Naive B cell (primary cell): ENCODE data around the gene OR5AK2. TPM values are rescaled to one million over a fixed set of nuclear protein-coding genes. Genes with fewer than 3 reads are reported as not detected.
"Not testable (repeated sequence)": the region's sequence is repeated elsewhere in the genome, so short reads cannot be mapped to it uniquely, and the experiment has no call there.

Experiments used
- ATAC-seq, 2 donors: fragments of 150-1000 bp; cut with Tn5 transposase; 2 replicates each; pipeline ENCODE4 v1.10.0; 2021; ENCODE audit warnings: low read depth in 2 of 2, mild to moderate bottlenecking in 2 of 2, moderate library complexity in 2 of 2
- DNase-seq: peaks from one replicate; pipeline ENCODE4 v3.0.0; 2022
- H3K27ac Mint-ChIP-seq, 6 donors: one replicate each; pipeline ENCODE4 v1.8.0; 2020 to 2022; ENCODE audit warnings: mild to moderate bottlenecking in 6 of 6, mixed read lengths in 6 of 6, moderate library complexity in 5 of 6, inconsistent platforms in 2 of 6
- H3K27me3 Mint-ChIP-seq, 3 donors: one replicate each; pipeline ENCODE4 v1.8.0; 2021 to 2022; ENCODE audit warnings: mixed read lengths in 3 of 3, mild to moderate bottlenecking in 1 of 3
- H3K36me3 Mint-ChIP-seq, 2 donors: one replicate each; pipeline ENCODE4 v1.8.0; 2020 to 2022; ENCODE audit warnings: mixed read lengths in 2 of 2, inconsistent platforms in 1 of 2, mild to moderate bottlenecking in 1 of 2
- H3K4me1 Mint-ChIP-seq, 3 donors: one replicate each; pipeline ENCODE4 v1.8.0; 2020 to 2022; ENCODE audit warnings: mixed read lengths in 3 of 3, inconsistent platforms in 1 of 3, mild to moderate bottlenecking in 1 of 3, moderate library complexity in 1 of 3
- H3K4me3 Mint-ChIP-seq, 8 donors: one replicate each; pipeline ENCODE4 v1.8.0; 2020 to 2022; ENCODE audit warnings: mild to moderate bottlenecking in 8 of 8, mixed read lengths in 8 of 8, moderate library complexity in 8 of 8, inconsistent platforms in 2 of 8
- H3K9me3 Mint-ChIP-seq, 7 donors: one replicate each; pipeline ENCODE4 v1.8.0; 2020 to 2022; ENCODE audit warnings: mixed read lengths in 7 of 7, mild to moderate bottlenecking in 5 of 7, inconsistent platforms in 2 of 7, moderate library complexity in 1 of 7
- polyA plus RNA-seq, 6 donors: library from polyadenylated mRNA; unstranded; fragments of 300-500 nt; fragmentation: Illumina TruSeq; gene quantifications; one replicate each; pipeline ENCODE4 v1.2.3, GENCODE V29; 2021; ENCODE audit warnings: low read depth in 6 of 6

The OR5AK2 gene, protein sequence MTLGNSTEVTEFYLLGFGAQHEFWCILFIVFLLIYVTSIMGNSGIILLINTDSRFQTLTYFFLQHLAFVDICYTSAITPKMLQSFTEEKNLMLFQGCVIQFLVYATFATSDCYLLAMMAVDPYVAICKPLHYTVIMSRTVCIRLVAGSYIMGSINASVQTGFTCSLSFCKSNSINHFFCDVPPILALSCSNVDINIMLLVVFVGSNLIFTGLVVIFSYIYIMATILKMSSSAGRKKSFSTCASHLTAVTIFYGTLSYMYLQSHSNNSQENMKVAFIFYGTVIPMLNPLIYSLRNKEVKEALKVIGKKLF
- not detected for polyA plus RNA-seq

DNA sequence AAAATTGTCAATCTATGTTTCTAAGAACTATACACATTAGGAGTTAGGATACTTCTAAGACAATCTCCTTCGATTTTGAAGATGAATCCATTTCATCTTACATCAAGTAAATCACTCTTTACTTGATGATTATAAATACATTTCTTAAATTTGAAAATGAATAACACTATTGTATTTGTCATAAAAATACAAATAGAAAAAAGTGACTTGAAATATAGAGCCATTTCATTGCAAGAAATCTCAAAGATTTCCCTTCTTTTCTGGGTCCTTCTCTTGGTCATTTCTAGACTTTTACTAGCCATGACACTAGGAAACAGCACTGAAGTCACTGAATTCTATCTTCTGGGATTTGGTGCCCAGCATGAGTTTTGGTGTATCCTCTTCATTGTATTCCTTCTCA, at the start of gene OR5AK2:
TSS of gene OR5AK2 (plus strand) at position 301 of the 400 bp plus-strand sequence. CDS start at position 301, 0 bp downstream.
- peaks cover 0 to 20% (median 16%) of the 10 kb centered on the region in 7 donors for H3K9me3 Mint-ChIP-seq
- DNase-seq, result no peak
- H3K27me3 Mint-ChIP-seq, result no peaks in the 10 kb centered on the region
- H3K27ac Mint-ChIP-seq, result no peak within 1 kb of the TSS
- no peak within 1 kb of the TSS for H3K4me3 Mint-ChIP-seq
- no peaks in the 10 kb centered on the region for H3K4me1 Mint-ChIP-seq
- no peak for ATAC-seq
- no peaks in the 10 kb centered on the region for H3K36me3 Mint-ChIP-seq

DNA sequence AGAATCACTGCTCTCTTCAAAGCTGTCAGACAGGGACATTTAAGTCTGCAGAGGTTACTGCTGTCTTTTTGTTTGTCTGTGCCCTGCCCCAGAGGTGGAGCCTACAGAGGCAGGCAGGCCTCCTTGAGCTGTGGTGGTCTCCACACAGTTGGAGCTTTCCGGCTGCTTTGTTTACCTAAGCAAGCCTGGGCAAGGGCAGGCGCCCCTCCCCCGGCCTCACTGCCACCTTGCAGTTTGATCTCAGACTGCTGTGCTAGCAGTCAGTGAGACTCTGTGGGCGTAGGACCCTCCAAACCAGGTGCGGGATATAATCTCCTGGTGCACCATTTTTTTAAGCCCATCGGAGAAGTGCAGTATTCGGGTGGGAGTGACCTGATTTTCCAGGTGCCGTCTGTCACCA, 43.2 kb upstream of the OR5AK2 start:
- DNase-seq, H3K4me1 Mint-ChIP-seq, ATAC-seq, H3K27ac Mint-ChIP-seq, H3K36me3 Mint-ChIP-seq, H3K27me3 Mint-ChIP-seq, H3K4me3 Mint-ChIP-seq: not testable (repeated sequence)
- peaks cover 8 to 22% (median 11%) of the 10 kb centered on the region in 7 donors for H3K9me3 Mint-ChIP-seq

DNA sequence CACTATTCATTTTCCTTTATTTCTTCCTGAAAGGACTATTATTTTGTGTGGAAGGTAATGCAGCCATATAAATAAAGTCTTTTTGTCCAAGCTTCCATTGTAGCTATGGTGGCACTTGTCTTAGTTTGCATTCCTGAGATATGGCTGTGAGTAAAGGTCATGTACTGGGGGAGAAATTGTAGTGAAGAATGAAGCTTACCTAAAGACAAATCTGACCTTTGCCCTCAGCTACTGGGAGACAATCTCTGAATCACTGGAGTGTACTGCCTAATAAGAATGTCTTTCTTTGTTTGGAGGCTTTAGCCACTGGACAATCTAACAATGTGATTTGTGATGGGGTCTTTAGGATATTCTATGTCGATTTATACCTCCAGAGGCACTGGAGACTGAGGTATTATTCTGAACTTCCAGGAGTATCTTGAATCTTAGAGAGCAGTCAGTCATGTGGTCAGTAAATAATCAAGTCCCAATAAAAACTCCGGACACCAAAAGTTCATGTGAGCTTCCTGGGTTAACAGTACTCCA, 39.7 kb upstream of the OR5AK2 start:
- H3K27me3 Mint-ChIP-seq, result no peaks in the 10 kb centered on the region
- peaks cover 0 to 7% of the 10 kb centered on the region in 2 donors for H3K36me3 Mint-ChIP-seq
- no peak overlapping the region for H3K4me3 Mint-ChIP-seq
- no peak overlapping the region for H3K27ac Mint-ChIP-seq
- ATAC-seq (no peak), DNase-seq (no peak)
- H3K9me3 Mint-ChIP-seq, result peaks cover 14 to 34% (median 20%) of the 10 kb centered on the region in 7 donors
- H3K4me1 Mint-ChIP-seq, result no peaks in the 10 kb centered on the region

DNA sequence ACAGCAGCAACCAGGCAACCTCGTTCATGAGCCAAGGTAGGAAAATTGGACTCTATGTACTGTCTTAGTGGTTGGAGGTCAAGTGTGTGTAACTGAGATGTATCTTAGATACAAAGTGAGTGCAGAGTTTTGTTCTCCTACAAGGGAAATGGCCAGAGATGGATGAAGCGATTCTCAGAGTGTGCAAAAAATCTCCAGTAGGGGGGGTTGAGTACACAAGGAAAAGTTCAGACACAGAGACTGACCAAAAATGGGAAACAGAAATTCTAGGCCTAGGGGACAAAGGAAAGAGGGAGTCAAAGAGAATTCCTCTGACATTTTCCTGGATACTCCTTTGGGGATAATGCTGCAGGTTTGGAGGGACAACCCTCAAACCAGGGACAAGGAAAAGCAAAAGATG, 38.2 kb upstream of the OR5AK2 start:
- Mint-ChIP-seq H3K27me3 (no peaks in the 10 kb centered on the region), H3K36me3 (peaks cover 0 to 7% of the 10 kb centered on the region in 2 donors), H3K4me3 (no peak overlapping the region), H3K27ac (no peak overlapping the region), H3K9me3 (peaks cover 14 to 41% (median 21%) of the 10 kb centered on the region in 7 donors), H3K4me1 (no peaks in the 10 kb centered on the region)
- no peak for ATAC-seq
- no peak for DNase-seq

DNA sequence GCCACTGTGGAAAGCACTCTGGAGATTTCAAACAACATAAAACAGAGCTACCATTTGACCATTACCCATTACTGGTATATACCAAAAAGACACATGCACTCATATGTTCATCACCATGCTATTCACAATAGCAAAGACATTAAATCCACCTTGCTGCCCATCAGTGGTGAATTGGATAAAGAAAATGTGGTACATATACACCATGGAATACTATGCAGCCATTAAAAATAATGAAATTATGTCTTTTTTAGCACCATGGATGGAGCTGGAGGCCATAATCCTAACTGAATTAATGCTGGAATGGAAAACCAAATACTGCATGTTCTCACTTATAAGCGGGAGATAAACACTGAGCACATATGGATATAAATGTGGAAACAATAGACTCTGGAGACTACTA, 34.8 kb upstream of the OR5AK2 start:
- H3K27ac Mint-ChIP-seq, H3K4me1 Mint-ChIP-seq: not testable (repeated sequence)

DNA sequence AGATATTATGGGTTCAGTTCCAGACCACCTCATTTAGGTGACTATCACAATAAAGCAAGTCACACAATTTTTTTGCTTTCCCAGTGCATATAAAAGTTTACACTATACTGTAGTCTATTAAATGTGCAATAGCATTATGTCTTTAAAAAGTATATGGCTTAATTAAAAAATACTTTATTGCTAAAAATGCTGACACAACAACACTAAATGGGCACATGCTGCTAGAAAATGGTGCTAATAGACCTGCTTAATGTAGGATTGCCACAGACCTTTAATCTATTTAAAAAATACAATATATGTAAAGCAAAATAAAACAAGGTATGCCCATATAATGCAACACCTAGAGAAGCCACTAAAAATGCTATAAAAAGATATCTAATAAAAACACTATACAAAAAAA, 27.1 kb upstream of the OR5AK2 start:
- no peak overlapping the region for H3K27ac Mint-ChIP-seq
- DNase-seq (no peak), ATAC-seq (no peak)
- no peaks in the 10 kb centered on the region for H3K36me3 Mint-ChIP-seq
- H3K4me3 Mint-ChIP-seq, result no peak overlapping the region
- no peaks in the 10 kb centered on the region for H3K27me3 Mint-ChIP-seq
- H3K4me1 Mint-ChIP-seq, result no peaks in the 10 kb centered on the region
- H3K9me3 Mint-ChIP-seq, result peaks cover 0 to 11% (median 5%) of the 10 kb centered on the region in 7 donors

More for the DNA sequence above, 34.8 kb upstream of the OR5AK2 start:
- H3K36me3 Mint-ChIP-seq, ATAC-seq, H3K4me3 Mint-ChIP-seq, DNase-seq, H3K27me3 Mint-ChIP-seq: not testable (repeated sequence)
- H3K9me3 Mint-ChIP-seq, result peaks cover 12 to 33% (median 19%) of the 10 kb centered on the region in 7 donors

DNA sequence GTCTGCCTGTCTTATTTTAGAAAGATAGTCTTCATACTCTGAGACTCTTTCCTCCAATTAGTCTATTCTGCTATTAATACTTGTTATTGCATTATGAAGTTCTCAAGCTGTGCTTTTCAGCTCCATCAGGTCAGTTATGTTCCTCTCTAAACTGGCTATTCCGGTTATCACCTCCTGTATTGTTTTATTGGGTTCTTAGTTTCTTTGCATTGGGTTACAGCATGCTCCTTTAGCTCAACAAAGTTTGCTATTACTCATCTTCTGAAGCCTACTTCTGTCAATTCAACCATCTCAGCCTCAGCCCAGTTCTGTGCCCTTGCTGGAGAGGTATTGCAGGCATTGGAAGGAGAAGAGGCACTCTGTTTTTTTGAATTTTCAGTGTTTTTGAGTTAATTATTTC, 21.0 kb upstream of the OR5AK2 start:
- Mint-ChIP-seq H3K9me3 (peaks cover 0 to 18% (median 7%) of the 10 kb centered on the region in 7 donors), H3K4me1 (no peaks in the 10 kb centered on the region), H3K36me3 (peaks cover 0 to 4% of the 10 kb centered on the region in 2 donors), H3K27ac (no peak overlapping the region), H3K27me3 (no peaks in the 10 kb centered on the region), H3K4me3 (no peak overlapping the region)
- no peak for DNase-seq
- ATAC-seq, result no peak

DNA sequence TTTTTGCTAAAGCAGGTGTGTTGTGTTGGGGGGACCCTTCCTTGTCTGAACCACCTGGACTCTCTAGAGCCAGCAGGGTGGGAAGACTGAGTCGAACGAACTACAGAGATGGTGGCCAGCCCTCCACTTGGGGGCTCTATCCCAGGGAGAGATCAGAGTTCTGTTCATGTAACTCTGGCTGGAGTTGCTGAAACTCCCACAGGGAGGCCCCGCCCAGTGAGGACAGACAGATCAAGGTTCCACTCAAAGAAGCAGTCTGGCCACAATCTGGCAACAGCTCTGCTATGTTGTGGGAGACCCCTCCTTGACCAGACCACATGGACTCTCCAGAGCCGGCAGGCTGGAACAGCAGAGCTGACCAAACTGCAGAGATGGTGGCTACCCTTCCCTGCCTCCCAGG, 20.2 kb upstream of the OR5AK2 start:
- ATAC-seq (no peak), DNase-seq (no peak)
- no peaks in the 10 kb centered on the region for H3K27me3 Mint-ChIP-seq
- H3K4me1 Mint-ChIP-seq, result no peaks in the 10 kb centered on the region
- no peak overlapping the region for H3K27ac Mint-ChIP-seq
- no peak overlapping the region for H3K4me3 Mint-ChIP-seq
- peaks cover 0 to 18% (median 7%) of the 10 kb centered on the region in 7 donors for H3K9me3 Mint-ChIP-seq
- H3K36me3 Mint-ChIP-seq, result peaks cover 0 to 4% of the 10 kb centered on the region in 2 donors

DNA sequence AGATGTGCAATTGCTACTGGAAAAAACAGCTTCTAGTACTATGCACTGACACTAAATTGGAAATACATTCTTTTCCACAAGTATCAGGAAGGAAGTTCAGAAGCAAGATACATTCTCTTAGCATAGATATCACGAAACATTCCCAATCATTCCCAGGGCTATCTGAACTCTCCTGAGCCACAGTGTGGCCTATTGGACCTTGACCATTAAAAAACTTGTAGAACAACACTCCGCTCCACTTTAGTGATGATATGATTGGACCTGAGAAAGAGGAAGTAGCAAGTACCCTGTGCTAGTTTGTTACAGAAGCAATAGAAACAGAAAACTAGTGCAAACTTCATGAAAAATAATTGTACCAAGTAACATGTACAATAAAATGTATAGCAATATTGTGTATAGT, 11.4 kb upstream of the OR5AK2 start:
- Mint-ChIP-seq H3K4me1 (no peaks in the 10 kb centered on the region), H3K4me3 (no peak overlapping the region), H3K27me3 (no peaks in the 10 kb centered on the region), H3K36me3 (no peaks in the 10 kb centered on the region), H3K9me3 (peaks cover 0 to 4% (median 0%) of the 10 kb centered on the region in 7 donors), H3K27ac (no peak overlapping the region)
- ATAC-seq, result no peak
- no peak for DNase-seq

DNA sequence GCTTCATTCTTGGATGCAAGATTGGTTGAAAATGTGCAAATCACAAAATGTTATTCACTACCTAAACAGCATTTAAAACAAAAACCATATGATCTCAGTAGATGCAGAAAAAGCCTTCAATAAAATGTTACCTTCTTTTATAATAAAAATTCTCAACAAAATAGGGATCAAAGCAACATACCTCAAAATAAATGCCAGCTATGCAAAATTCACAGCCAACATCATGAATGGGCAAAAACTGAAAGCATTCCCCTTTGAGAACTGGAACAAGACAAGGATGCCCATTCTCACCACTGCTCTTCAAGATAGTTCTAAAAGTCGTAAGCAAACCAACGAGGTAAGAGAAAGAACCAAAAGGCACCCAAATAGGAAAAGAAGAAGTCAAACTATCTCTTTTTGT, 2.0 kb downstream of the OR5AK2 start:
- Mint-ChIP-seq H3K36me3 (peaks cover 0 to 10% of the 10 kb centered on the region in 2 donors), H3K27me3 (no peaks in the 10 kb centered on the region), H3K4me1 (no peaks in the 10 kb centered on the region), H3K27ac (no peak overlapping the region), H3K4me3 (no peak overlapping the region), H3K9me3 (peaks cover 13 to 33% (median 30%) of the 10 kb centered on the region in 7 donors)
- ATAC-seq, result no peak
- no peak for DNase-seq

DNA sequence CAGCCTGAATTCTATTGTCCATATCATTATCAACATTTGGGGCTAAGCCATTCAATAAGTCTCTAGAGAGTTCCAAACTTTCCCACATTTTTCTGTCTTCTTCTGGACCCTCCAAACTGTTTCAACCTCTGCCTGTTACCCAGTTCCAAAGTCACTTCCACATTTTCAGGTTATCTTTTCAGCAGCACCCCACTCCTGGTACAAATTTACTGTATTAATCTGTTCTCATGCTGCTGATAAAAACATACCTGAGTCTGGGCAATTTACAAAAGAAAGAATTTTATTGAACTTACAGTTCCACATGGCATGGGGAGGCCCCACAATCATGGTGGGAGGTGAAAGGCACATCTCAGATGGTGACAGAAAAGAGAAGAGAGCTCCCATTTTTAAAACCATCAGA, 5.8 kb downstream of the OR5AK2 start:
- no peak for DNase-seq
- H3K4me1 Mint-ChIP-seq, result no peaks in the 10 kb centered on the region
- H3K9me3 Mint-ChIP-seq, result peaks cover 16 to 44% (median 32%) of the 10 kb centered on the region in 7 donors
- H3K4me3 Mint-ChIP-seq, result no peak overlapping the region
- peaks cover 0 to 10% of the 10 kb centered on the region in 2 donors for H3K36me3 Mint-ChIP-seq
- no peak overlapping the region for H3K27ac Mint-ChIP-seq
- ATAC-seq, result no peak
- no peaks in the 10 kb centered on the region for H3K27me3 Mint-ChIP-seq

DNA sequence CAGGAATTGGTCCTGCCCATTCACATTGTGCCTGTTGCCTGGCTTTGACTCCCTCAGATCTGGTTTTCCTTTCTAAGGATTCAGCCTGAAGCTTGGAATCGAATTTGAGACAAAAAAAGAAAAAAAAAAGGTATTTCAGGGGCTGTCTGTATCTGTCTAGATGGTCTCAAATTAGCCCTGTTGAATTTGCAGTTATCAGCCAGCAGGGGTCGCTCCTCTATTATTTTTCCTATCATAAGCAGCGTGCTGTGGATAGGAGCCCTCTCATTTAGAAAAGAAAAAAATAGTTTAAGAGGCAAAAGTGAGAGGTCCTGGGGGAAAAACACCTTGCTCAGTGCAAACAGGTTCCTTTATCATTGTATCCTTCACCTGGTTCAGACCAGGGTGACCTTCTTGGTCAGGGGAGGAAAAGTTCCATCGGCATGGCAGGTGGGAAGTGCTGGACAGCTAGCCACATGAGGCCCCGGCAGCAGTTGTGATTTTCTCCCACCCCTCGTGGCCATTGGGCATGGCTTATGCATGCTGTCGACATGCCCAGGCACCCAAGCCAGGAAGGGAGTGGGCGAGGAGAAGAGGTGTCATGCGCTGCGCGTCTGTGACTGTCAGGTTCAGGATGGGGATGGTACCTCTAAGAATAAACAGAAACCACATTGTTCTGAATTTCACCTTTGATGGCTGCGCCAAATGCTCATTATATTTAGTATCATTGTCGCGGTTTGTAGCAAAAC, 13.1 kb downstream of the OR5AK2 start:
- Mint-ChIP-seq H3K36me3 (peaks cover 0 to 8% of the 10 kb centered on the region in 2 donors), H3K9me3 (peaks cover 9 to 46% (median 12%) of the 10 kb centered on the region in 7 donors), H3K27me3 (peaks cover 0 to 4% (median 0%) of the 10 kb centered on the region in 3 donors), H3K27ac (no peak overlapping the region), H3K4me3 (no peak overlapping the region), H3K4me1 (no peaks in the 10 kb centered on the region)
- ATAC-seq (no peak), DNase-seq (no peak)

DNA sequence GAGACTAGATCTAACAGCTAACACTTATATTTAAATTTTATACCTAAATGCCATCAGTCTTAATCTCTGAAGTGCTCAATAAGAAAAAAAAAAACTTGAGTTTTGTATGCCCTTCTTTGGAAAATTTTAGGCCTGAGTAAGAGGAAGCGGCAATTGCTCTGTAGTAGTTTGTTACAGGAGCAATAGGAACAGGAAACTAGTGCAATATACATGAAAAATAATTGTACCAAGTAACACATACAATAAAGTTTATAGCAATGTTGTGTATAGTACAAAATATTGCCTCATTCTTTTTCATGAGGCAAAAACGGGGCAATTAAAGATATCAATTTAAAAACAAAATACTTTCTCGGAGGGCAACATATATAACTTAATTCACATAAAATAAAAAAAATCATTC, 19.7 kb downstream of the OR5AK2 start:
- Mint-ChIP-seq H3K9me3 (peaks cover 0 to 8% (median 2%) of the 10 kb centered on the region in 7 donors), H3K4me1 (no peaks in the 10 kb centered on the region), H3K36me3 (peaks cover 0 to 1% of the 10 kb centered on the region in 2 donors), H3K27ac (peak overlapping the region in 1 of 6 donors; percentile 40), H3K27me3 (peaks cover 0 to under 1% (median 0%) of the 10 kb centered on the region in 3 donors), H3K4me3 (no peak overlapping the region)
- DNase-seq (no peak), ATAC-seq (no peak)

DNA sequence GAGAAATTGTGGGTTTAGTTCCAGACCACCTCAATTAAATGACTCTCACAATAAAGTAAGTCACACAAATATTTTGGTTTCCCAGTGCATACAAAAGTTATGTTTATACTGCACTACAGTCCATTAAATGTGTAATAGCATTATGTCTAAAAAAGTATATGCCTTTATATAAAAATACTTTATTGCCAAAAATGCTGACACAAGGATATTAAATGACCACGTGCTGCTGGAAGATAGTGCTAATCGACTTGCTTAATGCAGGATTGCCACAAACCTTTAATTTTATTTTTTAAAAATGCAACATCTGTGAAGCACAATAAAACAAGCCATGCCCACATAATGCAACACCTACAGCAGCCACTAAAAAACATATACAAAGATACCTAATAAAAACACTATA, 27.0 kb downstream of the OR5AK2 start:
- Mint-ChIP-seq H3K36me3 (no peaks in the 10 kb centered on the region), H3K9me3 (peaks cover 0 to 5% (median 0%) of the 10 kb centered on the region in 7 donors), H3K27ac (no peak overlapping the region), H3K27me3 (no peaks in the 10 kb centered on the region), H3K4me3 (no peak overlapping the region), H3K4me1 (no peaks in the 10 kb centered on the region)
- no peak for ATAC-seq
- no peak for DNase-seq
